Kidney tubule cell (primary cell): Measurements from ENCODE around the gene DPH6.
"Not testable (repeated sequence)": the region's sequence is repeated elsewhere in the genome, so short reads cannot be mapped to it uniquely, and the experiment has no call there.

Experiments
- DNase-seq: peaks from one replicate; pipeline ENCODE4 v3.0.0-alpha.2; 2018; ENCODE audit warnings: low spot score

Gene DPH6, protein sequence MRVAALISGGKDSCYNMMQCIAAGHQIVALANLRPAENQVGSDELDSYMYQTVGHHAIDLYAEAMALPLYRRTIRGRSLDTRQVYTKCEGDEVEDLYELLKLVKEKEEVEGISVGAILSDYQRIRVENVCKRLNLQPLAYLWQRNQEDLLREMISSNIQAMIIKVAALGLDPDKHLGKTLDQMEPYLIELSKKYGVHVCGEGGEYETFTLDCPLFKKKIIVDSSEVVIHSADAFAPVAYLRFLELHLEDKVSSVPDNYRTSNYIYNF

DNA sequence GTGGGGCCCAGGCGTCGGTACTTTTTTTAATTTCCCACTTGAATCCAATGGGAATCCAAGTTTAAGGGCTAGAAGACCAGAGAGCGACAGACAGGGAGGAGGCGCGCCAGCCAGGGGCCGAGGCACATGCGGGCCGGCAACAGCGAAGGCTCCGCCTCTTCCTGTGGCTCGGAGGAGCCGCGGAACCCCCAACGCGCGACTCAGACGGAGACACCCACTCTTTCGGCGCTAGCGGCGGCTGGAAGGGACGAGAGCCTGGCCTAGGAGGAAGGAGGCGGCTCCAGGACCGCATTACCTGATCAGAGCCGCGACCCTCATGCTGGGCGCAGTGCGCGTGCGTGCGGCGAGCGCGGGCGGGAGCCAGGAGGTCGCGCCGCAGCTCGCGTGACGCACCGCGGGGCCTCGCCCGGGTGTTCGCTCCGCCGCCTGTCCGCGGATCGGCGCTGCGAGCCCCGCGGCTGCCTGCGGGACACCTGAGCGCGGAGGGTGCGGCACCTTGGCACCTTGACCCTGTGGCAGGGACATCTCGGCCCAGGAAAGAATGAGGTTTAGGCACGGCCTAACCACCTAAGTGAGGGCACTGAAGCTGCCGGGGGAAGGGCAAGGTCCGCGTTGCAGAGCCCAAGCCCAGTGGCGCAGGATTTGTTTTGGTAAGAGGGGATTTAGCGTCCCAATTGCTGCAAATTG is at the start of gene DPH6:
Gene DPH6 (minus strand): TSS at position 342 of the 687 bp plus-strand sequence. CDS start 24 bp downstream, at position 318.
- DNase-seq: peak; percentile 90

DNA sequence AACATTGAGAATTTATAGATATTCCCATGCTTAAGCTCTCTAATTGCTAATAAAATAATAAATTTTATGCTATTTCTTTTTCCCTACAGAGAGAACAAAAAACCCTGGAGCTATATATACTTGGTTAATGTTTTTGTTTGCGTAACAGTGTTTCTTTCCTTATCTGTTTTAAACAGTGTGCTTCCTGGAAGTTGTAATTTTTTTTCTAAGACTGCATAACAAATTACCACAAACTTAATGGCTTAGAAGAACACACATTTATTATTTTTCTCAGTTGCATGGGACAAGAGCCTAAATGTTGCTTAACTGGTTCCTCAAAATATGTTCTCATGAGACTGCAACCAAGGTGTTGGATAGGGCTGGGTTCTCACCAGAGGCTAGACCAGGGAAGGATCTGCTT is 49.7 kb upstream of the DPH6 start:
- DNase-seq: no peak

DNA sequence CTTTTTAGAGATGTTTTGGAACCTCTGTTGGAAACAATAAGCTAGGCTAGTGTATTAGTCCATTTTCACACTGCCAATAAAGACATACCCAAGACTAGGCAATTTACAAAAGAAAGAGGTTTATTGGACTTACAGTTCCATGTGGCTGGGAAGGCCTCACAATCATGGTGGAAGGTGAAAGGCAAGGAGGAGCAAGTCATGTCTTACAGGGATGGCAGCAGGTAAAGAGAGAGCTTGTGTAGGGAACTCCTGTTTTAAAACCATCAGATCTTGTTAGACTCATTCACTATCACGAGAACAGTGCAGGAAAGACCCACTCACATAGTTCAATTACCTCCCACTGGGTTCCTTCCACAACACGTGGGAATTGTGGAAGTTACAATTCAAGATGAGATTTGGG is 46.0 kb upstream of the DPH6 start:
- not testable (repeated sequence) for DNase-seq

DNA sequence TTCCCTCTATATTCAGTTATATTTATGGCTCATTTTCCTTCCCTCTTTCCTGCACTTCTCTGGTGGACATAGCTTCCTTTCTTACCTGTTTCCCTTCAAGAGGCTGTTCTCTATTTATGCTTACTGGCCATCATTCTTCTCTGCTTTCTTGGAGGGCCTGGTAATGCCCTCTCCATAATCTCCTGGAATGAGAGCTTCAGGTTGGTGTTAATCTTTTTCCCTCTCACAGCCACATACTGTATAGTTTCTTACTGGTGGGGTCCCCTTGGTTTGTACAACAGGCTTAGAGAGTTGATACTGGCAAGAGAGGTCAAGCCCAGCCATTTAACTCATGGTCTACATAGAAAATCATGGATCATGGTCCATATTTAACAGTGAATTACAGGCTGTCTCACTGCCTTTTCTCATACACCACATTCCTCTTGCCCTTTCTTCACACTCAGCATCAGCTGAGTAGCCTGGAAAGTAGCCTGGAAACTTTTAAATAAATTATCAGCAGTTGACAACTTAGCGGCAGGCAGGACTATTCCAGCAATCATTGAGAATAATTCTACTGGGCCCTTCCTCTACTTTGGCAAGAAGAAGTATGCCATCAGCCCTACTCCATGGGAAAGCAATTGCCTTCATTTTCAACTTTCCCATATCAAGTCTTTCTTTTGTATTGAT is 38.0 kb upstream of the DPH6 start:
- DNase-seq: no peak

DNA sequence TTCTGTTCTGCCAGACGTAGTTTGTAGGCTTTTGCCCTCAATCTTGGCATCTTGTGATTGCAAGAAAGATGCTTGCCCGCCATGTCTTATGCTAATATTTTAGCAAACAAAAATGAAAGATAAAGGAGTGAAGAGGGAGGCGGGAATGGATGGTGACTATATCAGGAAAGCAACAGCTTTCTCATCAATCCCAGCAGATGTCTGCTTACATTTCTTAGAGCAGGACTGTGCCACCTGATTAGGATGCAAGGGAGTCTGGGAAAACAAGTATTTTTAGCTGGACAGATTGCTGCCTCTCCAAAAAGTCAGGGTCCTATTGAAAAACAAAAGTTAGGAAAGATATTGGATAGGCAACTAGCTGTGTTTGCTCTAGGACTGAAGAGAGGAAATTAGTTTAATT is 34.6 kb upstream of the DPH6 start:
- no peak for DNase-seq

DNA sequence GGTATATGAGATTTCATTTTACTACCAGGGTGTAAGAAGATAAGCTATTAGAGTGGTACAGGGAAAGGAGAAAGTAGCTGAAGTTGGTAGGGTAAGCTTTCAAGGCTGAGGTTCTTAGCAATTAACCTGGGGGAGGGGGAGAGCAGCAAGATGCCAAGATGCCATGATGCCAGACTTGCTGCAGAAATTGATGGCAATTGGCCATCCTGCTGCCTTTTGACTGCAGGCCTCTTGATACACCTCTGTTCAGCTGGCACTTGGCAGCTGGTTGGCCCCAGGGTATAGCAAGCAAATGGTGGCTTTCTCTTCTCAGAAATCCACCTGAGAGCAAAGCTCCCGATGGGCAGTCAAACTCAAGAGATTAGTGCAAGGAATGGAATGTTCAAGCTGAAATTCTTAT is 21.4 kb upstream of the DPH6 start:
- DNase-seq: no peak

DNA sequence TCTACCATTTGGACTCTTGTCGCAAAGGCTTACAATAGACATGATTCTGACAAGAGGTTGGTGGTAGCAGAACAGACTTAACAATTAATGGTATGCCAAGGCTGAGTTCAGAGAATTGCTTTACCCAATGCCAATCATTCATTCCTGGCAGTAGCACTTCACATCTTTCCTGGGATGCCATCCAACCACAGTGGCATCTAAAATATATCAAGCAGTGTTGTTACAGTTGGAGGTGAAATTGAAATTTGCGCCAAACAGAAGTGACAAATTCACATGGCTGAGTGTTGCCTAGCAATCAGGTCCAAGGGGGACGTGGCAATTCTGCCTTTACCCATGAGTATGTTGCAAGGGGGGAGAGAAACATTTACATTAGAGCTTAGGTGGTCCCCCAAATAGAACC is 21.0 kb upstream of the DPH6 start:
- no peak for DNase-seq

DNA sequence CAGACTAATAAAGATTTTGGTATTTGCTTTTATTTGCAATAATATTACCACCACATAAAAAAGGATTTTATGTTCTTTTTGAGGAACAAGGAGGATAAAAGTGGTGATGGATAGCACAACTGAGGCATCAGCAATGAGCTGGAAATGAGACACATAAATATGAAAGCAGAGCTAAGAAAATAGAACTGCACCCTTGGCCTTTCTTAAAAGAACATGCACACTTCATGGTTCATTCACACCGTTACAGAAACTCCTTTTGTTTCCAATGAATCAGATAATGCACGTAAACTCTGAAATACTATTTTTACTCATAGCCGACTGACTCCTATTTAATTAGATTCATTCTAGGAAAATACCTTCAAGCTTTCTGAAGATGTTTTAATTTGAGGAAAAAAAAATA is 19.9 kb upstream of the DPH6 start:
- no peak for DNase-seq

DNA sequence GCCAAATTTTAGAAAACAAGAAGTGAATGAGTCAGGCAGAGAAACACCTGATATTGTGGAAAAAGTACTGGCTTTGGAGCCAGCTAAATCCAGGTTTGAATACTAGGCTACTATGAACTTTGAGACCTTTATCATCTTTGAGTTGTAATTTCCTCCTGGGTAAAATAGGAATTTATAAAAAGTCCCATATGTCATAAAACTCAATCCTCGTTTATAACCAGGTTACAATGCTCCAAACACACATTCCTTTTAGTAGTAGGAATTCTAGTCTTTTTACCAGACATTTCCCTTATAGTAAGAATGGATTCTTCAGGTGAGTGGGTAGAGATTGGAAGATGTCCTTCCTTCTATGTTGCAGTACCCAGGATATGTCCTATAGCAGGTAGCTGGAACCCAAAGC is 16.7 kb upstream of the DPH6 start:
- DNase-seq: no peak

DNA sequence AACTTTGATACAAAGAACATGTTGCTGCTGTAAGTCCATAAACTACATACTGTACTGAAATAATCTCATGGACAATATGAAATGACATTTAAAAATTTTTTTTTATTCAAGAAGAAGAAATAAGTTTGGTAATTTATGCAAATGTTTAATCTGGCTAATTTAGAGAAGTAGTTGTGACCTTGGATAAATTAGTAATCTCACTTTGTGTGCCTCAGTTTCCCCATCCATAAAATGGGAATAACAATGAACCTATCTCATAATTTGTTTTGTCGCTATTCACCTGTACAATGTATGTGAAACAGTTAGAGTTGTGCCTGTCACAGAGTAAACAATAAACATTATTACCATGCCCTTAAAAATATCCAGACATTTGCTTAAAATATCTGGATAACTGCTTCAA is 15.3 kb upstream of the DPH6 start:
- DNase-seq: no peak

DNA sequence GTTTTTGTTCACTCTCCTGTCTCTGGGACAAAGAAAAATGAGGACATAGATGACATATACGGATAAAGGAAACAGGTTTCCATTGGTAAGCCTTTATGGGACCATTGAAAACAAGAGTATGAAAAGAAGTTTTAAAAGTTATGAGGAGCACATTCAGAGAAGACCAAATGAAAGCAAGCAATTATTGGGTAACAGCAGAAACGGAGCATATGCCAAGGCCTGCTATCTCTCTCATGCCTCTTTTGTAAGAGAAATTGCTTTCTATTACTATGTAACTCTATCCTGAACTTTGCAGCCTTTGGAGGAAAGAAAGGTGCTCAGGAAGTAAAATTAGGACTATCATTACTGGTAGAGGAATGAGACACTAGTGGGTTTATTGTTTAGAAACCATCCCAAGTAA is 14.9 kb upstream of the DPH6 start:
- no peak for DNase-seq

DNA sequence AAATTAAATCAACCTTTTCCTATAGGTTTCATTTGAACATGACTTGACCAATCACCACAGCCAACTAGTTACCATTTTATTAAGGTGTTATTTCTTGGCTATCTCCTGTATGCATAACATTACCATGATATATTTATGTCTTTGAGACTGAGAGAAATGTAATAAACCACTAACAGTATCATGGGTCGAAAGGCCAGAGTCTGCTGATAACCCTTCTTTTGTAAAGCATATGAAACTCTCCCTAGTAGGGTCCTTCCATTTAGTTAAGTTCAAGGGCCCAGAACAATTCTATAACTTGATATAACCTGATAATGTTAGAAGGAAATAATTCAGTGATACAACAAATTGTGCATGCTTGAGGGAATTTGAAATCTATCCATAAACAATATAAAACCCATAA is 14.3 kb upstream of the DPH6 start:
- DNase-seq: no peak

DNA sequence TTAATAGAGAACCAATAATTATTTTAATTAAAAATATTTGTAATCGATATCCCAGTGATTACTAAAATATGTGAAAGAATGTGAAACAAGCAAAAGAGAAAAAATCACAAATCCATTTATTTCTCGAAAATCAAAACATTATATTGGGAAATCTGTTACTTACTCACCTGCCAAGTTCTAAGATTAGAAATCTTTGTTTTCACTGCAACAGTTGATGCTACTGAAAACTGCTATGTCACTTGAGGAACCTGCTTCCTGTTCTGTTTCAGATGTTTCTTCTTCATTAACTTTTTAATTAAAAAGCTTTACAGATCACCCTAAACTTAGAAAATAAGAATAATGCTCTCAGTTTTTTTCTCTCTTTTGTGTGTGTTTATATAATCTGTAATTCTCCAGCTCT is 13.7 kb upstream of the DPH6 start:
- DNase-seq: no peak

DNA sequence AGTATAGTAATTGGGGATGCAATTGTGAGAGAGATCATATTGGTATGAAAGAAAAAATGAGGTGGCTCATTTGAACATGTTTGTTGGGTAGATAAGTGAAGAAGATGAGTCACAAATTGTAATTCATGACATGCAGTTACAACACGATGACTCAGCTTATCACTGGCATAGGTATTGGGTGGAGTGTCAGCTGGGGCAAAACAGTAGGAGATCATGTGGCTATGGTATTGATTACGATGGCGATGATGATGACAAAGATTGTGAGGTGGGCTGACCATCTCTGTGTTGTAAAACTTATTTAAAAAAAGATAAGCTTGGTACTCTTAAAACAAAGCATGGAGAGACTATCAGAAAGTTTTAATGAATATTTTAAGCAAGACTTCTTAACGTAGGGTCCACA is 11.6 kb upstream of the DPH6 start:
- peak; percentile 73 for DNase-seq

DNA sequence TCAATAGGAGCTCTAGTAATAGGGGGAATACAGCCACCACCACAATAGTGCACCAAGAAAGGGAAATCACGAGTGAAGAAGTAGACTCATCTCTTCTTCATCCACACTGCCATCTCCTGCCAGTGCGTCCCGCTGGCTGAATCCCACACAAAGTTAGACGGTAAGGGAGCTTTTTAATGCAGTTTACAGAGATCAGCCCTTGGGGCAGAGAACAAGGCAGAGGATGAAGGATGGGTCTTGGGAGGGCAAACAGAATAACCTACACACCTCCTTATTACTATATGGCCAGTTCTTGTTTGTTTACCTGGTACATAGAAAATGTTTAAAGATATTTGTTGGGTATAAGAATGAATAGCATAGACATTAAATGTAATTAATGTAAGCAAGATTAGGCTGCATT is 11.0 kb upstream of the DPH6 start:
- DNase-seq: no peak

DNA sequence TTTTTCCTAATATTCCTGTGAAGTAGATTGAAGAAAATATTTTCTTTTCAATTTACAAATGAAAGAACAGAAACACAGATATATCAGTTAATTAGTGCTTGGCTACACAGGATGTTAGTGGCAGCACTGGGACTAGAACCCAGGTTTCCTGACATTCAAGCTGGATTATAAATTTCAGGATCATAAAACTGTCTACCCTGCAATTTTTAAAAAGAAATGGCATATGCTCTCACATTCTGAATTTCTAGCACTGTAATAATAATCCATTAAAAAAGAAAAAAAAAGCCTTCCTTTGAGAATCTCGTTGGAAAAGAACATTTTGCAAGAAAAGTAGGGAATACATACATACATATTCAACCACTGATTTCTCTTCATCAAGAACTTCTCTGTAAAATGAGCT is 9.3 kb upstream of the DPH6 start:
- DNase-seq: no peak

DNA sequence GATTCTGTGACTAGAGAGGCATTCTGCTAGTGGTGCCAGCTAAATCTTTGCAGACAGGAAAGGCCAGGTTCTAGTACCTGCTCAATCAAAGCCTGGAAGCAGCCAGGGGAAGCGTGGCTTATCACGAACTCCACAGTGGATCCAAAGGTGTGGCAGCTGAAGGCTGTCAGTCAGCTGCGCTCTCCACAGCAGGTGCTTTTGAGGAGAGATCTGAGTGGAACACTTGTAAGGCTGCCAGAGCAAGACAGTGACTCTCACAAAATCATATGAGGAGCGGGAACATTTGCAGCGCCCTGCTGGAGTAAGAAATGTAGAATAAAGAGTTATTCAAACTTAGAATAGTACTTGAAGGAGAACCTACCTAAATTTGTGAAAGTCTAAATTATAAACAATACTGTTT is 5.0 kb upstream of the DPH6 start:
- DNase-seq: no peak

DNA sequence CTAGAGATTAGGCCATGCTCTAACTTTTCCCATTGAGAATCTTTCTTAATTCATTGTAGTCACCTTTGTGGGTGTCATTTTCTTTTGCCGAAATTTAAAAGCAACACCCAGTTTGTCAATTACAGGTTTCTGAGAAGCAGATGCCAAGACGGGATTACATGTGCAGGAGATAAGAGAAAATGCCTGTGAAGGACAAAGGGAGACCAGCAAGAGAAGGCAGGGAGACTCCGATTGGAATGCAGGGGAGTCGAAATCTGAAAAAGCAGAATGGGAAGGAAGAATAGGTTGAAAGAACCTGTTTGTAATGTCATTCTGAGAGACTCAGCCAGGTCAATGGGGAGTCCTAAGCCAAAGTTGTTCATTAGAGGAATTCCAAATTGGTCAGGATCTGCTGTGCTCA is 3.6 kb upstream of the DPH6 start:
- no peak for DNase-seq

DNA sequence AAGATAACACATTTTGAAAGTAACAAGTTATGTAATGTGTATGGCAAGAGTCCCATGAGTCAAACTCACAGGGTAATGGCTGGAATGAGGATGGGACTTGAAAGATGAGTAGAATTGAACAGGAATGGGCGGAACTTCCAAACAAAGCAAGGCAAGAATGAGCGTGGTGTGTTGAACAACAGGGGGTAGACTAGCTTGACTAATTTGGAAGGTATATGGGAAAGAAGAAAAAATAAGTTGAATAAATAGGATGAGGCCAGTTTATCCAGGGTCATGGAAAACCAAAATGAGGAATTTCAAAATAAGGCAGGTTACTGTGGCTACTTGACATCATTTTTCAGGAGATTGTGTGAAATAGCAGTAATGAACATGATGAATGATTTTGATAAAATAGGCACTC is 2.5 kb upstream of the DPH6 start:
- no peak for DNase-seq

DNA sequence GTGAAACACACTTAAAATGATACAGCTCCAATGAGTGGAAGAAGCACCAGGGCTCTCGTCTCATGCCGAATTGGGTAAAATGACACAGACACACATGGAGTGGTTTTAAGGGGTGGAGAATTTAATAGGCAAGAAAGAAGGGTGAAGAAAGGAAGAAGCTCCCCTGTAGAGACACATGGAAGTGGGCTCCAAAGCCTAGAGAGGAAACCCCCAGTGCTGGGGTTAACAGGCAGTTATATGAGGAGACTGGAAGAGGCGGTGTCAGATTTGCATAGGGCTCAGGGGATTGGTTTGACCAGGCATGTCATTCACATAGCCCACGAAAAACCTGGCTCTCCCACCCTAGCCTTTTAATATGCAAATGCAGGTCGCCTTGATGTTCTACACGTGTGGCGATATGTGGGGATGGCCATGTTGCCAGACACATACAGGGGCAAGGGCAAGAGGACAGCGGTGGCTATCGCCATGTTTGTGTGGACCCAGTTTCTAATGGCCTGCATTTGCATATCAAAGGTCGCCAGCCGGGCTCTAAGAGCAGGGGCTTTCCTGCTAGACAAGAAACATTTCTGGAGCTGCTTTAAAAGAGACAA is 1.9 kb upstream of the DPH6 start:
- DNase-seq: no peak

DNA sequence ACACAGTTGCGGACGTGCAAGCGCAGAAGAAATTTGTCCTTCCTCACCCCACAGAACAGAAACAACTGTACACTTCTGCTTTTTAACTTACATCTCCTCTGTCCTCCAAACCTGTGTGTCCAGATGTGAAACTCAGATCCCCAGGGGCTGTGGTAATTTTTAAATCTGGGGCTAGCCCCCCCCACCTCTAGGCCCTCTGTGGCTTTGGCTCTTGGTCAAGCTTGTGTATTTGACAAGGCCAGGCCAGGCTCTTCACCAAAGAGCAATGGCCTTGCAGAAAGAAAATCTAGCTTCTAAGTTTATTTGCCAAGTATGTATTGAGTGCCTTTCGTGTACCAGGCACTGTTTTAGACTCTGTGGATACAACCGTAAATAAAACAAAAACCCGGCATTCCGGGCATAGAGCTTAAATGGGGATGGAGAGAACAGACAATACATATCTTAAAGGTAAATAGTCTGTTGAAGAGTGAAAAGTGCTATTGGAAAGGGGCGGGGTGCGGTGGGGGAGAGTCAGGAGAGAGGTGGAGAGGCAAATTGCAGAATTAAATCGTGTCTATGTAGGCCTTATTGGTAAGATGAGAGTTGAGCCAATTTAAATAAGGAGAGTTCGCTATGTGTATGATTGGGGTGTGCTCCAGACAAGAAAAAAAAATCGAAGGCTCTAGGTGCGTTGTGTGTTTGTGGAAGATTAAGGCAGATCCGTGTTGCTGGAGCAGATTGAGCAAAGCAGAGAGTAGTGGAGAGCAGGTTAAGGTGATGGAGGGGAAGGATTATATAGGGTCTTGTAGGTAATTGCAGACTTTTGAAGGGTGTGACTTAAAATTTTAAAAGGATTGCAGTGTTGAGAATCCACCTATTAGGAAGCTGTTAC is 781 bp upstream of the DPH6 start:
- DNase-seq: no peak

DNA sequence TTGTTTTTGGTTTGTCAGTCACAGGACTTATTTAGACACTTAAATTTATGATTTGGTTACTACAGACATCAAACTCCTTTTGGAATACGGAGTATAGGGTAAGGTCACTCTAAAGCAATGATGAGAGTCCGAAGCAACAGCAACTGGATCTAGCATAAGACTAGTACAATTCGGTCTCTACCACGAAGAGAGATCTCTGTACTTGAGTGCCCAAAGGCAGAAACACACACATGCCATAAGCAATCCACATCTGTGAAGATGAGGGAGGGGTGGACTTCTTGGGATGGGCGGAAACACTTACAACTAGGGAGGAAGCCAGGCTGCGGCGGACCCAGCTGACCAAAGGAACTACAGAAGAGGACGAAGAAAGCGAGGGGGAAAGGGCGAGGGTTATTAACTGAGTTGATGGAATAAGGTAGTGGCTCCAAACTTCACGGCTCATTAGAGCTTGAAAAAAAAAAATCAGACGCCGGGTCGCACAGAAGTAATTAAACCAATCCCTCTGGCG is 595 bp downstream of the DPH6 start:
- DNase-seq: no peak
